IMR-90 (cell line): ENCODE results near the gene PSD2. TPM values are rescaled to one million over a fixed set of nuclear protein-coding genes. Genes with fewer than 3 reads are reported as not detected.
A peak's percentile ranks its signal among the peaks of the same experiment; 100 is the strongest.

Source experiments
- ATAC-seq: fragments of 200-7000 bp; cut with Tn5 transposase; 2 replicates; pipeline ENCODE4 v1.9.1; 2020; ENCODE audit warnings: low read depth, mild to moderate bottlenecking, moderate library complexity
- BruUV-seq: library from RNA; stranded (reverse); fragments of 400-500 nt; replicated peaks from 2 replicates; lab custom pipeline; 2021; lab: Mats Ljungman, UMichigan
- CTCF ChIA-PET: fragments of 300-600 bp; formaldehyde crosslinking; extraction: SDS; loops from one replicate; lab custom pipeline; 2021; ENCODE audit warnings: antibody characterized with exemption; lab: Yijun Ruan, JAX
- POLR2A ChIA-PET: fragments of 300-600 bp; sonication (Branson Sonifier 250); formaldehyde crosslinking; loops from one replicate; lab custom pipeline; 2022; ENCODE audit warnings: antibody characterized with exemption; ENCODE audit not compliant: unreplicated experiment; lab: Charles Lee
- DNase-seq: peaks from one replicate; pipeline ENCODE4 v3.0.0; 2013
- H2AFZ ChIP-seq: replicated peaks from 2 replicates; pipeline ENCODE3; 2013; ENCODE audit warnings: low read length, mild to moderate bottlenecking; ENCODE audit not compliant: poor library complexity
- H2AK5ac ChIP-seq: 2 replicates; pipeline ENCODE4 v1.6.1; 2013; ENCODE audit warnings: low read depth, low read length, inconsistent platforms
- H2AK9ac ChIP-seq: replicated peaks from 2 replicates; pipeline ENCODE3; 2013; ENCODE audit warnings: mild to moderate bottlenecking, low read depth, low read length, moderate library complexity; ENCODE audit not compliant: poor library complexity
- H2BK120ac ChIP-seq: 2 replicates; pipeline ENCODE4 v1.6.1; 2013; ENCODE audit warnings: low read depth, low read length, inconsistent platforms
- H2BK15ac ChIP-seq: 3 replicates; pipeline ENCODE4 v1.6.1; 2013; ENCODE audit warnings: low read depth, low read length, inconsistent platforms
- H2BK20ac ChIP-seq: 2 replicates; pipeline ENCODE4 v1.6.1; 2013; ENCODE audit warnings: low read depth, mild to moderate bottlenecking, inconsistent platforms, low read length, moderate library complexity
- H2BK5ac ChIP-seq: 2 replicates; pipeline ENCODE4 v1.6.1; 2013; ENCODE audit warnings: mild to moderate bottlenecking, low read depth, low read length, inconsistent platforms; ENCODE audit not compliant: poor library complexity, severe bottlenecking
- H3K14ac ChIP-seq: replicated peaks from 2 replicates; pipeline ENCODE4 v1.6.1; 2013; ENCODE audit warnings: low read depth, low read length, inconsistent platforms
- H3K18ac ChIP-seq: 2 replicates; pipeline ENCODE4 v1.6.1; 2013; ENCODE audit warnings: low read depth, low read length, control low read depth
- H3K23ac ChIP-seq: 2 replicates; pipeline ENCODE4 v1.6.1; 2013; ENCODE audit warnings: low read depth, low read length, inconsistent platforms
- H3K27ac ChIP-seq: 2 replicates; pipeline ENCODE4 v1.5.1; 2013; ENCODE audit warnings: mild to moderate bottlenecking, control low read depth, low read length; ENCODE audit not compliant: insufficient read depth
- H3K27me3 ChIP-seq: 2 replicates; pipeline ENCODE4 v1.6.1; 2013; ENCODE audit warnings: low read length; ENCODE audit not compliant: control insufficient read depth, insufficient read depth
- H3K36me3 ChIP-seq: 2 replicates; pipeline ENCODE4 v1.6.1; 2013; ENCODE audit warnings: low read length, mixed read lengths; ENCODE audit not compliant: control insufficient read depth, insufficient read depth
- H3K4ac ChIP-seq: 2 replicates; pipeline ENCODE4 v1.6.1; 2013; ENCODE audit warnings: low read depth, low read length, inconsistent platforms
- H3K4me1 ChIP-seq: 2 replicates; pipeline ENCODE4 v1.6.1; 2013; ENCODE audit warnings: low read length, mixed read lengths; ENCODE audit not compliant: control insufficient read depth, insufficient read depth
- H3K4me2 ChIP-seq: 2 replicates; pipeline ENCODE4 v1.6.1; 2013; ENCODE audit warnings: low read depth, mild to moderate bottlenecking, control low read depth, low read length, moderate library complexity
- H3K4me3 ChIP-seq: 2 replicates; pipeline ENCODE4 v1.5.1; 2013; ENCODE audit warnings: low read depth, mild to moderate bottlenecking, control low read depth, low read length, moderate library complexity; ENCODE audit not compliant: insufficient read depth
- H3K56ac ChIP-seq: 2 replicates; pipeline ENCODE4 v1.6.1; 2013; ENCODE audit warnings: low read length, inconsistent platforms; ENCODE audit not compliant: insufficient read depth; ENCODE audit errors: extremely low read depth
- H3K79me1 ChIP-seq, 2 experiments: 2 replicates each; pipeline ENCODE4 v1.6.1; 2013; ENCODE audit warnings: low read length in 2 of 2, inconsistent platforms in 1 of 2, low read depth in 1 of 2
- H3K9ac ChIP-seq: 2 replicates; pipeline ENCODE4 v1.6.1; 2013; ENCODE audit warnings: low read depth, low read length, control low read depth
- H3K9me1 ChIP-seq: 2 replicates; pipeline ENCODE4 v1.6.1; 2013; ENCODE audit warnings: low read length, inconsistent platforms; ENCODE audit not compliant: insufficient read depth
- H3K9me3 ChIP-seq: 2 replicates; pipeline ENCODE4 v1.6.1; 2013; ENCODE audit warnings: low read length; ENCODE audit not compliant: control insufficient read depth, insufficient read depth
- H4K20me1 ChIP-seq: 2 replicates; pipeline ENCODE4 v1.6.1; 2013; ENCODE audit warnings: low read length, inconsistent platforms; ENCODE audit not compliant: insufficient read depth
- H4K5ac ChIP-seq: 2 replicates; pipeline ENCODE4 v1.6.1; 2013; ENCODE audit warnings: mild to moderate bottlenecking, low read depth, low read length, control low read depth
- H4K8ac ChIP-seq, 2 experiments: 2 replicates each; pipeline ENCODE4 v1.6.1; 2013; ENCODE audit warnings: low read depth in 2 of 2, low read length in 2 of 2, control low read depth in 1 of 2, inconsistent platforms in 1 of 2
- H4K91ac ChIP-seq: 2 replicates; pipeline ENCODE4 v1.6.1; 2013; ENCODE audit warnings: low read depth, low read length, inconsistent platforms; ENCODE audit not compliant: insufficient read depth
- BHLHE40 ChIP-seq: fragments of 150-350 bp; IDR thresholded peaks from 2 replicates; pipeline ENCODE4 v1.6.1; 2016; ENCODE audit warnings: mild to moderate bottlenecking, low read depth, low read length
- CHD1 ChIP-seq: IDR thresholded peaks from 2 replicates; pipeline ENCODE4 v1.6.1; 2012; ENCODE audit warnings: low read depth, low read length, improper control_type of control experiment
- ELK1 ChIP-seq: fragments of 150-350 bp; IDR thresholded peaks from 2 replicates; pipeline ENCODE4 v1.6.1; 2016; ENCODE audit warnings: low read depth, mild to moderate bottlenecking, low read length, moderate library complexity, borderline replicate concordance
- FOS ChIP-seq: fragments of 150-350 bp; IDR thresholded peaks from 2 replicates; pipeline ENCODE4 v1.6.1; 2016; ENCODE audit warnings: low read depth, low read length
- MAFK ChIP-seq: IDR thresholded peaks from 2 replicates; pipeline ENCODE4 v1.6.1; 2012; ENCODE audit warnings: low read depth, low read length, improper control_type of control experiment
- RAD21 ChIP-seq: IDR thresholded peaks from 2 replicates; pipeline ENCODE4 v1.6.1; 2012; ENCODE audit warnings: low read length, improper control_type of control experiment
- RCOR1 ChIP-seq: IDR thresholded peaks from 2 replicates; pipeline ENCODE4 v1.6.1; 2012; ENCODE audit warnings: mild to moderate bottlenecking, low read length, improper control_type of control experiment; ENCODE audit not compliant: insufficient replicate concordance
- WGBS, 2 experiments: methylation state at CpG; one replicate each; pipeline versions ENCODE4 v1.1.5 to v1.1.7; 2013; ENCODE audit warnings: missing lambda C conversion rate in 2 of 2; ENCODE audit not compliant: insufficient read length in 1 of 2; ENCODE audit errors: extremely low coverage in 2 of 2; 5-methylcytosine and 5-hydroxymethylcytosine counted together
- dilution Hi-C: fragments of 300-500 bp; cut with HindIII; formaldehyde crosslinking; loops from one replicate; pipeline ENCODE4 v1.14.3; 2018; ENCODE audit warnings: low sequenced_read_pairs; ENCODE audit not compliant: unreplicated experiment
- in situ Hi-C: fragments of 300-500 bp; cut with MboI; formaldehyde crosslinking; loops from 3 replicates; pipeline ENCODE4 v1.14.3; 2019; ENCODE audit warnings: low sequenced_read_pairs, inconsistent platforms, mixed read lengths
- intact Hi-C: fragments of 100-400 bp; cut with micrococcal nuclease; formaldehyde crosslinking; loops from 2 replicates; pipeline ENCODE4 v1.10.0; 2022
- polyA plus RNA-seq, 3 experiments: library from polyadenylated mRNA; depleted of rRNA; stranded (reverse); fragments of >200 nt; gene quantifications; 2 replicates each; pipeline ENCODE4 v1.2.3, GENCODE V29; 2012; ENCODE audit warnings: low replicate concordance in 1 of 3
- total RNA-seq: library from RNA; depleted of rRNA; stranded (reverse); fragments of >200 nt; gene quantifications from 2 replicates; pipeline ENCODE4 v1.2.3, GENCODE V29; 2012
- TF ChIP-seq, protein P1 (sequence below): conservative IDR thresholded peaks from 2 replicates; pipeline ENCODE4 v1.5.1; 2012; ENCODE audit warnings: mild to moderate bottlenecking, low read depth, low read length, improper control_type of control experiment

PSD2 gene
- total and polyA plus RNA-seq, 2 of the 4 experiments (the other 2 are of a cell fraction): 0.05 TPM; not detected in 1

DNA sequence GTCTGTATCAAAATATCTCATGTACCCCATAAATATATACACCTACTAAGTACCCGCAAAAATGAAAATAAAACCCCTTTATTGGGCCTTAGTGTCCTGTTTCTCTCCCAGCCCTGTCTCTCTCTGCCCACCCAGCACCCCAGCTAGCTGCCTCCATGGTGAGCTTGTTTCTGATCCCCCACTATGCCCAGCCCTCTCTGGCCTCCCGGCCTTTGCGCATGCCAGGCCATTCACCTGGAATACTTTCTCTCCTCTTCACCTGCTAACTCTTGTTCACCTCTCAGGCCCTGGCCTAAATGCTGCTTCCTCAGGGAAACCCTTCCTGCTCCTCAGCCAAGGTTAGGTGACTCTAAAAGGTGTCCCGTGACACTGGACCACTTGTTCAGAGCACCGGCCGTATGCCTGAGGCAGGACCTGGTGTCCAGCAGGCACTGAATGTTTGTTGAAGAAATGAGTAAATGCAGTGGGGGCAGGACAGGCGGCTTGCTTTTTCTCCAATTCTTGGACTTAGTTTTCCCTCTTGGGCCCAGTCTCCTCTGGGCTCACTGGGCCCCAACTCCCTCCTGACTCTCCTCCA is 58.5 kb downstream of the PSD2 start:
- H3K4ac ChIP-seq: no peak overlapping the region
- no peaks in the 10 kb centered on the region for H3K4me1 ChIP-seq
- WGBS, 2 experiments: 50% methylated on average over 1 of the region's 7 CpGs; no CpG with 5 or more reads in 1 of the 2 experiments
- no peak overlapping the region for H3K27ac ChIP-seq
- CTCF ChIA-PET: interaction anchor here (0.5 kb wide), 1 partner anchor 212 kb away, joined by 3 read pairs; no protein-coding TSS in a partner anchor
- no peak overlapping the region for H3K56ac ChIP-seq
- DNase-seq: no peak
- H3K14ac ChIP-seq: no peak overlapping the region
- 0 out of 2 replicates have a peak, but pooled peaks cover 4% of the 10 kb centered on the region for H3K9me1 ChIP-seq
- peak overlapping the region; percentile 39 for H2AFZ ChIP-seq
- no peak overlapping the region for H3K18ac ChIP-seq
- no peak for ATAC-seq
- BruUV-seq: no TSS peak
- H2AK9ac ChIP-seq: no peak overlapping the region
- H4K20me1 ChIP-seq: no peaks in the 10 kb centered on the region
- H3K79me1 ChIP-seq: no peaks in the 10 kb centered on the region
- H4K8ac ChIP-seq: no peak overlapping the region
- TF ChIP-seq, protein P1, sequence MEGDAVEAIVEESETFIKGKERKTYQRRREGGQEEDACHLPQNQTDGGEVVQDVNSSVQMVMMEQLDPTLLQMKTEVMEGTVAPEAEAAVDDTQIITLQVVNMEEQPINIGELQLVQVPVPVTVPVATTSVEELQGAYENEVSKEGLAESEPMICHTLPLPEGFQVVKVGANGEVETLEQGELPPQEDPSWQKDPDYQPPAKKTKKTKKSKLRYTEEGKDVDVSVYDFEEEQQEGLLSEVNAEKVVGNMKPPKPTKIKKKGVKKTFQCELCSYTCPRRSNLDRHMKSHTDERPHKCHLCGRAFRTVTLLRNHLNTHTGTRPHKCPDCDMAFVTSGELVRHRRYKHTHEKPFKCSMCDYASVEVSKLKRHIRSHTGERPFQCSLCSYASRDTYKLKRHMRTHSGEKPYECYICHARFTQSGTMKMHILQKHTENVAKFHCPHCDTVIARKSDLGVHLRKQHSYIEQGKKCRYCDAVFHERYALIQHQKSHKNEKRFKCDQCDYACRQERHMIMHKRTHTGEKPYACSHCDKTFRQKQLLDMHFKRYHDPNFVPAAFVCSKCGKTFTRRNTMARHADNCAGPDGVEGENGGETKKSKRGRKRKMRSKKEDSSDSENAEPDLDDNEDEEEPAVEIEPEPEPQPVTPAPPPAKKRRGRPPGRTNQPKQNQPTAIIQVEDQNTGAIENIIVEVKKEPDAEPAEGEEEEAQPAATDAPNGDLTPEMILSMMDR: no peak
- TF ChIP-seq RAD21 (no peak), MAFK (no peak), CHD1 (no peak), ELK1 (no peak), BHLHE40 (no peak), RCOR1 (no peak), FOS (no peak)
- POLR2A ChIA-PET: no interaction called here
- no peak overlapping the region for H2BK20ac ChIP-seq
- H3K9me3 ChIP-seq: no peaks in the 10 kb centered on the region
- intact Hi-C loops (no loop called here), dilution Hi-C loops (no loop called here), in situ Hi-C loops (no loop called here)
- H3K23ac ChIP-seq: no peak overlapping the region
- no peak overlapping the region for H2BK120ac ChIP-seq
- H4K91ac ChIP-seq: no peak overlapping the region
- H2BK15ac ChIP-seq: no peak overlapping the region
- no peak overlapping the region for H3K9ac ChIP-seq
- no peak overlapping the region for H4K5ac ChIP-seq
- H3K36me3 ChIP-seq: no peaks in the 10 kb centered on the region
- no peak overlapping the region for H2AK5ac ChIP-seq
- no peak overlapping the region for H2BK5ac ChIP-seq
- H3K27me3 ChIP-seq: peaks cover 66% of the 10 kb centered on the region
- H3K4me3 ChIP-seq: no peak overlapping the region
- no peak overlapping the region for H3K4me2 ChIP-seq
